NCI-H2029 (cell line): ENCODE measurements around the gene MYO1D.

Source experiments
- DNase-seq: peaks from one replicate; lab custom pipeline; 2025; lab: John Stamatoyannopoulos, UW

Gene MYO1D

GRCh38 chr17:32569171-32570080 is 307.5 kb downstream of the MYO1D start:
- no peak for DNase-seq

GRCh38 chr17:32568705-32569104 is 308.2 kb downstream of the MYO1D start:
- DNase-seq: no peak

DNA sequence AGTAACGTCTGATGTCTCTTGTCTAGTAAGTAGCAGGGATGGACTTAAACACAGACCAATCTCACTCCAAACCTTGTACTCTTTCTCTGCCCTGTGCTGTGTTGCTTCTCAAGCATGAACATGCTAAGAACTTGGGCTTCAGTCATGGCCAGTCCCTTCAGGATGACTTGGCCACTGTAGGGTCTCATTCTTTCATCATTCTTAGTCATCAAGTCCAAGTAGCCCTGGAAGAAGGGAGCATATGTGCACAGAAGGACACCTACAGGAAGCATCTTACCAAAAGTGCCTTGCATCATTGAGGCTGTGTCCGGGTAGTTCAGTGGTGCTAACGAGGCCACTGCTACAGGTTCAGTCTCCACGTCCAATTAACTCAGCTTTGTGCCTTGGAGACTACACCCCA is 309.4 kb downstream of the MYO1D start:
- DNase-seq: no peak

DNA sequence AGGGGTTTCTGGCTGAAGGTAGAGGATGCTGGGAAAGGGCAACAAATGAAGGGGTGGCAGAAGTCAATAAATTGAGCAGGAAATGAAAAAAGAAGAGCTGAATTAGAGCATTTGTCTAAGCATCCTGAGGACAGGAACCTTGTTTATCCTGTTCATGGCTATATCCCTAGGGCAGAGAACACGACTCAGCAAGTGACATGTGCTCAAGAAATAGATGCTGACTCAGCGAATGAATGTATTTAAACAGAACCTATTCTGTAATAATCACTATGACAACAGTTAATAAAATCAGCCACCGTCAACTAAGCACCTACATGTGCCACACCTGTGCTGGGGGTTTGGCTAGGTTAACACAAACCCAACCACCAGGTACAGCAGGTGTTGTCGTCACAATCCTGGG is 309.8 kb downstream of the MYO1D start:
- DNase-seq: no peak

- DNase-seq: no peak
These were observed 310.6 kb downstream of the MYO1D start for GRCh38 chr17:32566303-32566702.

GRCh38 chr17:32565401-32565800 is 311.5 kb downstream of the MYO1D start:
- DNase-seq: no peak

DNA sequence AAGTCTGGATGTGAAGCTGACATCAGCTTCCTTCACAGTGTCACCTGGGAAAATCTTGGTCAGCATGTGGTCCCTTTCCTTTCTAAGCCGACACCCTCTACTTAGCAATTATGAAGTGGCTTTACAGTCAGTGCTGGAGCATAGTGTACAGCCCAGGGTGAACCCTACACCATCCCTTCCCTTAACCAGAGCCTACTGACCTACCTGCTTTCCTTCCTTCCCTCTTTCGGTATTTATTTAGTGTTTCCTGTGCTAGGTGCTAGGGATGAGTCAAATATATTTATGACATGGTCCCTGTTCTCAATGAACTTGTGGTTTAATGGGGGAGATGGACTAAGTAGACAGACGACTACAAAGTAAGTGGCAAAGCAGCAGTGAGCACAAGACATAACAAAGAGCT is 312.6 kb downstream of the MYO1D start:
- no peak for DNase-seq

DNA sequence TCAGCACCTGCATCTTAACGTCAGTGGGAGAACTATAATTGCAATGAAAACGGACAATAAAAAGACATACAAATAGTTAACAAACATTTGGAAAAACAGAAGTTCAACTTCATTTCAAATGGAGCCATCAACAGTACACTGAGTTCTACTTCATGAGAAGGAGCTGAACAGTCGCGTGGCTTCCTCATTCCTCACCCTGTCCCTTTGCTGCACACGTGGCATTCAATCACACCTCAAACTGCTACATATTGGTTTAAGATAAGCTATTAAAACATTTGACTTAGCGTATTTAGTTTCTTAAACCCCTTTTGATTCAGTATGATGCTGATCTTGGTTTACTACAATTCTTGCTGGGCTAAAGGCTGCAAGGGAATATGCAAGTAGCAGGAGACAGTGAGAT is 313.3 kb downstream of the MYO1D start:
- no peak for DNase-seq

GRCh38 chr17:32558997-32559650 is 317.8 kb downstream of the MYO1D start:
- no peak for DNase-seq

- no peak for DNase-seq
These were observed 318.5 kb downstream of the MYO1D start for GRCh38 chr17:32558326-32558955.

- no peak for DNase-seq
These were observed 321.2 kb downstream of the MYO1D start for GRCh38 chr17:32555611-32556310.

DNA sequence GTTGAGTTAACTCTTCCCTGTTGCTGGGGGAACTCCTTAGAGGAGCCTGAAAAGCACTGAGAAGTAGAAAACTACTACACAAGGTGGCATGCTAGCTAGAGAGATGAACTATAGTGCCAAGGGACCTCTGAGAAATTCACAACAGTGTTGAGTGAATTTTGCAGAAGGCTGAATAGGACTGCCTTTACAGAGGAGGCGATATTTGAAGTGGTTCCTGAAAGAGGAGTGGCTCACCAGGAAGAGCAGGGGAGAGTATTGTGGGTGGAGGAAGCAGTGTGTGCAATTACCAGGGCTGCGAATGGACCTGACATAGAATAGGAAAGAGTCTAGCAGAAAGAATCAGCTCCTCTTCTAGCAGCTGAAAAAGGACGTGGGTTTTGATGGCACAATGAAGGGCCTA is 323.8 kb downstream of the MYO1D start:
- DNase-seq: peak; percentile 42

- DNase-seq: no peak
These were observed 324.6 kb downstream of the MYO1D start for GRCh38 chr17:32552280-32552679.

- DNase-seq: no peak
These were observed 325.6 kb downstream of the MYO1D start for GRCh38 chr17:32551186-32551955.

- no peak for DNase-seq
These were observed 327.4 kb downstream of the MYO1D start for GRCh38 chr17:32549559-32549958.

DNA sequence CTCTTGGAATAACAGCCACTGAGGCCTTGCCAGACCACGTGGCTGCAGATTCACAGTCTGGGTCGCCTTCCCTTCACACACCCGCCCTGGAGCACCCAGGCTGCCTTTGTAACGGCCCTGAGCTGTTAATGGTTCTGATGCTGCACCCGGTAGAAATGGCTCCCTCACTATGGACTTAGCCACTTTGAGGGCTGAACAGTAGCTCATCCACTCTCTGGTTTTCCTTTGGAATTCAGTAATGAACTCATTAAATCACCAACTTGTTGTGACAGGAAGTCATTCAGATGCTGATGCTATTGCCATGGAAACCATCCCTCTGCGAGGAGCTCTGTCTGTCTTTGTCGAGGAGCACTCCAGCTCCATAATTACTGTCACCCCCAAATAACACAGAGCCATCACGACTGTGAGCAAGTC is 330.9 kb downstream of the MYO1D start:
- no peak for DNase-seq

- DNase-seq: no peak
These were observed 334.7 kb downstream of the MYO1D start for GRCh38 chr17:32542186-32542585.

GRCh38 chr17:32541640-32542039 is 335.3 kb downstream of the MYO1D start:
- DNase-seq: no peak

- no peak for DNase-seq
These were observed 339.9 kb downstream of the MYO1D start for GRCh38 chr17:32536736-32537643.

- no peak for DNase-seq
These were observed 343.6 kb downstream of the MYO1D start for GRCh38 chr17:32533296-32533695.
